Mammary epithelial cell (primary cell): ENCODE data around the gene TYW3.

Experiments
- EZH2 ChIP-seq: IDR thresholded peaks from 2 replicates; pipeline ENCODE4 v1.6.1; 2012; ENCODE audit warnings: low read length, inconsistent platforms, borderline replicate concordance
- TF ChIP-seq, protein P1 (sequence below), 2 donors: IDR thresholded peaks in 1 of 2; conservative IDR thresholded peaks in 1 of 2; 2 replicates each; pipeline ENCODE4 v1.5.1; 2011 to 2012; ENCODE audit warnings: inconsistent platforms in 2 of 2, low read length in 2 of 2, mild to moderate bottlenecking in 2 of 2, control low read depth in 1 of 2, low read depth in 1 of 2; ENCODE audit not compliant: insufficient read depth in 1 of 2; ENCODE audit errors: extremely low read depth in 1 of 2

- TF ChIP-seq, protein P1, sequence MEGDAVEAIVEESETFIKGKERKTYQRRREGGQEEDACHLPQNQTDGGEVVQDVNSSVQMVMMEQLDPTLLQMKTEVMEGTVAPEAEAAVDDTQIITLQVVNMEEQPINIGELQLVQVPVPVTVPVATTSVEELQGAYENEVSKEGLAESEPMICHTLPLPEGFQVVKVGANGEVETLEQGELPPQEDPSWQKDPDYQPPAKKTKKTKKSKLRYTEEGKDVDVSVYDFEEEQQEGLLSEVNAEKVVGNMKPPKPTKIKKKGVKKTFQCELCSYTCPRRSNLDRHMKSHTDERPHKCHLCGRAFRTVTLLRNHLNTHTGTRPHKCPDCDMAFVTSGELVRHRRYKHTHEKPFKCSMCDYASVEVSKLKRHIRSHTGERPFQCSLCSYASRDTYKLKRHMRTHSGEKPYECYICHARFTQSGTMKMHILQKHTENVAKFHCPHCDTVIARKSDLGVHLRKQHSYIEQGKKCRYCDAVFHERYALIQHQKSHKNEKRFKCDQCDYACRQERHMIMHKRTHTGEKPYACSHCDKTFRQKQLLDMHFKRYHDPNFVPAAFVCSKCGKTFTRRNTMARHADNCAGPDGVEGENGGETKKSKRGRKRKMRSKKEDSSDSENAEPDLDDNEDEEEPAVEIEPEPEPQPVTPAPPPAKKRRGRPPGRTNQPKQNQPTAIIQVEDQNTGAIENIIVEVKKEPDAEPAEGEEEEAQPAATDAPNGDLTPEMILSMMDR (conservative IDR thresholded peaks at IDR 0.05 in 1 of 2, IDR thresholded peaks at IDR 0.05 in 1 of 2; ENCODE audit: extremely low read depth in 1 of 2, insufficient read depth in 1 of 2, low read depth in 1 of 2, low read length in 2 of 2): no peak
- no peak for TF ChIP-seq EZH2
Measured at GRCh38 chr1:74715806-74716205, 17.1 kb upstream of the TYW3 start.
